BLaER1 (cell line): ENCODE measurements around the gene TRMT61A.

ENCODE experiments used
- H3K27ac ChIP-seq: shearing (Covaris generic); formaldehyde crosslinking; 2 replicates; pipeline ENCODE4 v1.8.1; 2022
- H3K27me3 ChIP-seq: shearing (Covaris generic); formaldehyde crosslinking; 2 replicates; pipeline ENCODE4 v1.8.1; 2022
- H3K36me3 ChIP-seq: shearing (Covaris generic); formaldehyde crosslinking; 2 replicates; pipeline ENCODE4 v1.8.1; 2022
- H3K4me1 ChIP-seq: shearing (Covaris generic); formaldehyde crosslinking; 2 replicates; pipeline ENCODE4 v1.8.1; 2022
- H3K4me2 ChIP-seq: shearing (Covaris generic); formaldehyde crosslinking; 2 replicates; pipeline ENCODE4 v1.8.1; 2022
- H3K4me3 ChIP-seq: shearing (Covaris generic); formaldehyde crosslinking; 2 replicates; pipeline ENCODE4 v1.8.1; 2022
- H3K9ac ChIP-seq: shearing (Covaris generic); formaldehyde crosslinking; 2 replicates; pipeline ENCODE4 v1.8.1; 2022
- H3K9me3 ChIP-seq: shearing (Covaris generic); formaldehyde crosslinking; 2 replicates; pipeline ENCODE4 v1.8.1; 2022
- H4K20me1 ChIP-seq: shearing (Covaris generic); formaldehyde crosslinking; 2 replicates; pipeline ENCODE4 v1.8.1; 2022
- Cebpa-rat ChIP-seq: shearing (Covaris generic); IDR thresholded peaks from 2 replicates; pipeline ENCODE4 v1.8.1; 2022

Gene TRMT61A

DNA sequence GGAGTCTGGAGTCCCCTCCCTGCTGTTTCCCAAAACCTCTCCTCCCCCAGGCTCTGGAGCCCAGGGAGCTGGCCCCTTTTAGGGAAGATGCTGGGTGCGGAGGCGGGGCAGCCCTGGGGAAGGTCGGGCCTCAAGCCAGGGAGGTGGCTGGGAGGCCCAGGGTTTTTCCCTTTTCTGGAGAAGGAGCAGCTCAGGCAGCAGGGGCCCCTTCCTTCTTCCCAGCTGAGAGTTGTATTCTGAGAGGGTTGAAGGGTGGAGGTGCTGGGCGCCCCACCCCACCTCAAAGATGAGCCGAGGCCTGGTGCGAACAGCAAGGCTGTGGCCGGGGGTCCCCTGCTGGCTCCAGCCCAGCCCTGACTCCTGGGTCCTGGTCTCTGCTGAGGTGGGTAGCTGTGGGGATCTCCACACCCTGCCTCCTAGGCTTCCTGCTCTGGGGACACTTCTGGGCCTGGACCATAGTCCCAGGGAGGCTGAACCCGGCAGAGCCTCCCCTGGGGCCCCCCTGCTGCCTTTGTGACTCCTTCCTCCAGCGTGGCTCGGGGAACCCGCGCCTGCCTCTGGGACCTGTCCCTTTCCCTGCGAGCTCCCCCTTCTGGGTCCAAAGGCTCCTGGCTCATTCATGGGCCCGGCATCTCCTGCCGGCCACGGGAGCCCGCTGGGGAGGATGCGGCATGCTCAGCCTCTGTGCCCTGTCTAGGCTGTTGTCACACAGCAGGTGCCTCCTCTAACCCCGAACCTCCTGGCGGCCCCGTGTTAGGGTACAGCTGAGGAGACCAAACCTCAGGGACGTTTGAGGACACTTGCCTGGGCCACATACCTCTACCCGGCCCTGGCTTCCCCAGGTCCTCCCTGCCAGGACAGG, 4.4 kb downstream of the TRMT61A start:
- H3K9ac ChIP-seq, result no peak overlapping the region
- H3K4me1 ChIP-seq, result peaks cover 35% of the 10 kb centered on the region
- H3K36me3 ChIP-seq, result peaks cover 74% of the 10 kb centered on the region
- H3K4me3 ChIP-seq, result no peak overlapping the region
- no peak for TF ChIP-seq Cebpa-rat
- H3K27ac ChIP-seq, result no peak overlapping the region
- no peaks in the 10 kb centered on the region for H3K9me3 ChIP-seq
- peaks cover 87% of the 10 kb centered on the region for H4K20me1 ChIP-seq
- H3K4me2 ChIP-seq, result no peak overlapping the region
- H3K27me3 ChIP-seq, result no peaks in the 10 kb centered on the region

GRCh38 chr14:103533999-103534575, 5.1 kb downstream of the TRMT61A start:
- peaks cover 74% of the 10 kb centered on the region for H3K36me3 ChIP-seq
- peaks cover 38% of the 10 kb centered on the region for H3K4me1 ChIP-seq
- H3K27ac ChIP-seq, result no peak overlapping the region
- H3K4me3 ChIP-seq, result no peak overlapping the region
- no peak overlapping the region for H3K9ac ChIP-seq
- no peak for TF ChIP-seq Cebpa-rat
- H3K27me3 ChIP-seq, result no peaks in the 10 kb centered on the region
- no peak overlapping the region for H3K4me2 ChIP-seq
- no peaks in the 10 kb centered on the region for H3K9me3 ChIP-seq
- peaks cover 87% of the 10 kb centered on the region for H4K20me1 ChIP-seq

DNA sequence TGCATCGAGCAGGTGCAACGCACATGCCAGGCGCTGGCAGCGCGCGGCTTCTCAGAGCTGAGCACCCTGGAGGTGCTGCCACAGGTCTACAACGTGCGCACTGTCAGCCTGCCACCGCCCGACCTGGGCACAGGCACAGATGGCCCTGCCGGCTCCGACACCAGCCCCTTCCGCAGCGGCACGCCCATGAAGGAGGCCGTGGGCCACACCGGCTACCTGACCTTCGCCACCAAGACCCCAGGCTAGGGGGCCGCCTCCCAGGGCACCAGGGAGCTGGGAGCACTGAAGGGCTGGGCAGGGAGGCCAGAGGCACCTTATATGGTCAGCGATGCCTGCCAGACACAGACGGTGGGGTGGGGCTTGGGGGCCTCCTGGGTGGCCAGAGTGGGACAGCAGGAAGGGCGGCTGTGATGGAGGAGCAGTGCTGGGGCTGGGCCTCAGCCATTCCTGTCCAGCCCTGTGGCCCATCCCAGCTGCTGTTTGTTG, 5.6 kb downstream of the TRMT61A start:
- Histone ChIP-seq H4K20me1 (peaks cover 83% of the 10 kb centered on the region), H3K27ac (no peak overlapping the region), H3K27me3 (no peaks in the 10 kb centered on the region), H3K4me2 (no peak overlapping the region), H3K4me3 (no peak overlapping the region), H3K9ac (no peak overlapping the region), H3K9me3 (no peaks in the 10 kb centered on the region), H3K4me1 (peaks cover 40% of the 10 kb centered on the region), H3K36me3 (peaks cover 74% of the 10 kb centered on the region)
- TF ChIP-seq Cebpa-rat, result no peak

DNA sequence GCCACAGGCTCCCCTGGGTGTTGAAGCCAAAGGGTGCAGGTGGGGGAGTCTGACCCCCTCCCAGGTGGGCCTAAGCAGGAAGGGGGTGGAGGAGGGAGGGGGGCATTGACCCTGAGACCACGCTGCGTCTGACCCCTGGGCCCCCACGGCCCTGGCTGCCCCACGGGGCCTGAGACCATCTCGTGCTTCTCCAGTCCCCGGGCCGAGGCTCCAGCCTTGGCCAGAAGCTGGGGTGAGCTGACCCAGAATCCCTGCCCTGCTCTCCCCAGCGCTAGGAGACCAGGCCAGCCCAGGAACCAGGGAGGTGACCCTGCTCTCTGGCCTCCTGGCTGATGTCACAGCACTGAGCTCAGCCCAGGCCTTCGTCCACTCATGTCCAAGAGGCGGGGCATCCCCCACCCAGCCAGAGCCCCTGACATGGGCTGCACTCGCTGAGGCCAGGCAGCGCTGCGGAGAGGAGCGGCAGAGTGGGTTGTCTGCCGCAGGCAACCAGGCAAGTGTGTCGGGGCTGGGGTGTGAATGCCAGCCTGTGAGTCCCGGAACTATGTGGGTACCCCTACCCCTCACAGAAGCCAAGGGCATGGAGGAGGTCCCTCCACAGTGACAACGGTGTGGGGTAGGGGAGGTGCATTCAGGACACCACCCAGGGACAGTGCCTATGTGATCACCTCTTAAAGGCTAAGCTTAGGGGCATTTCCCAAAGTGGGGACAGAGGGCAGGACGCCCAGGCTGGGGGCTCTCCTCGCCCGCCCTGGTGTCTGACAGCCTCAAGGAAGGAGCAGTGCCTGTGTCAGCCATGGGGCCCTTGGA, 6.3 kb downstream of the TRMT61A start:
- peaks cover 40% of the 10 kb centered on the region for H3K4me1 ChIP-seq

GRCh38 chr14:103535891-103536565, 7.0 kb downstream of the TRMT61A start:
- no peak for TF ChIP-seq Cebpa-rat
- Histone ChIP-seq H3K36me3 (peaks cover 62% of the 10 kb centered on the region), H3K9me3 (no peaks in the 10 kb centered on the region), H4K20me1 (peaks cover 69% of the 10 kb centered on the region), H3K27ac (no peak overlapping the region), H3K27me3 (no peaks in the 10 kb centered on the region), H3K9ac (no peak overlapping the region), H3K4me1 (peaks cover 40% of the 10 kb centered on the region), H3K4me3 (no peak overlapping the region), H3K4me2 (no peak overlapping the region)

More for the DNA sequence above, 6.3 kb downstream of the TRMT61A start:
- no peak overlapping the region for H3K27ac ChIP-seq
- H3K4me2 ChIP-seq, result no peak overlapping the region
- peaks cover 77% of the 10 kb centered on the region for H4K20me1 ChIP-seq
- no peaks in the 10 kb centered on the region for H3K27me3 ChIP-seq
- H3K9me3 ChIP-seq, result no peaks in the 10 kb centered on the region
- H3K36me3 ChIP-seq, result peaks cover 69% of the 10 kb centered on the region
- TF ChIP-seq Cebpa-rat, result no peak
- no peak overlapping the region for H3K9ac ChIP-seq
- no peak overlapping the region for H3K4me3 ChIP-seq

DNA sequence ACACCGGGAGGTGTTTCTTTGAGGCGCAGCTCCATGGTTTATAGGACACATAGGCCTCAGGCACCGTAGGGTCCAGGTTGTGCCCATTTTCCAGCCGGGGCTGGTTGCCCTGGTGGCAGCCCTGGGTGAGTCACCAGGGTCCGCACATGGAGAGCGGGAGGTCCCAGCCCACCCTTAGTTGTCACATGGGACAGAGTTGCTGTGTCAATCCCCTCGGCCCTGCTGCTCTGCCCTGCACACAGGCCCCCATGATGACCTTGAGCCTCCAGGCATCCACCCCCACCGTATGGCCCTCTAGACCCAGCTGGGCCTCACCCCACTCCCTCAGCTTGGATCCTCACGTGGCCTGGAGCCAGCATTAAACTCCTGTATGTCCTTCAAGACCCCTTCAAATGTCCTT, 7.7 kb downstream of the TRMT61A start:
- H4K20me1 ChIP-seq, result peaks cover 63% of the 10 kb centered on the region
- no peaks in the 10 kb centered on the region for H3K27me3 ChIP-seq
- TF ChIP-seq Cebpa-rat, result no peak
- no peak overlapping the region for H3K4me2 ChIP-seq
- peaks cover 55% of the 10 kb centered on the region for H3K36me3 ChIP-seq
- H3K4me3 ChIP-seq, result no peak overlapping the region
- H3K9ac ChIP-seq, result no peak overlapping the region
- H3K4me1 ChIP-seq, result peaks cover 40% of the 10 kb centered on the region
- no peak overlapping the region for H3K27ac ChIP-seq
- H3K9me3 ChIP-seq, result no peaks in the 10 kb centered on the region

DNA sequence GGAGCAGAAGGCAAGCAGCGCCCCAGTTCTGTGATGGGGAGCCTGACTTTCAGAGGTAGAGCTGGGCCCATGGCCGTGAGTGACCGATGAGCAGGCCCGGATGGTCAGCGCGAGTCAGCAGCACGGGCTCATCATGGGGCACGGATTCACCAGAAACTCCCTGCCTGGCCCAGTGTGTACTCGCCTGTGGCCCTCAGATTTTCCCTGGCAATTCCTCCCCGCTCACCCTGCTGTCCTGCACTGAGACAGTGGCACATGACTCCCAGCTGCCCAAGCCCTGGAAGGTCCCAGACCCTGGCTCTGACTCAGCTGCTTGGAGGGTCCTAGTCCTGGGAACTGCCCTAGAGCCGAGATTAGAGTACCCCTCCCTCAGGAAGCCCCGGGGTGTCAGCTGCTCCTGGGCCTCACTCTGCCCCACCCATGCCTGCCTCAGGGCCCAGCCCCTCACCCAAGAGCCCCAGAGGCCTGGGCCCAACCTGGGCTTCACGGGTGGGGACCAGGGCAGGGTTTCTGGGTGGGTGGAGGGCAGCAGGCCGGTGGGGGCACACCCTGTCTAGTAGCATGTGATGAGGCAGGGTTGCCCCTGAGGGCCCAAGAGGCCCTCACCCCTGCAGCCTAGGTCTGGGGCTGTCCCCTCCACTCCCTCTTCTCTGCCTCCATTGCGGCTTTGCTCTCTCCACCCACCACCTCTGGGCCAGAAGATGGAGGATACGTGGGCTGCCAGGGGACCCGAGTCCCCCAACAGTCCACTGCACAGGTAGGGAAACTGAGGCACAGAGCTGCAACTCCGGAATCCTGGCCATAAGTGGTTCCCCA, 8.4 kb downstream of the TRMT61A start:
- Histone ChIP-seq H3K36me3 (peaks cover 48% of the 10 kb centered on the region), H3K9me3 (no peaks in the 10 kb centered on the region), H3K4me2 (no peak overlapping the region), H4K20me1 (peaks cover 56% of the 10 kb centered on the region), H3K9ac (no peak overlapping the region), H3K27ac (no peak overlapping the region), H3K4me1 (peaks cover 45% of the 10 kb centered on the region), H3K27me3 (no peaks in the 10 kb centered on the region), H3K4me3 (no peak overlapping the region)
- TF ChIP-seq Cebpa-rat, result no peak

DNA sequence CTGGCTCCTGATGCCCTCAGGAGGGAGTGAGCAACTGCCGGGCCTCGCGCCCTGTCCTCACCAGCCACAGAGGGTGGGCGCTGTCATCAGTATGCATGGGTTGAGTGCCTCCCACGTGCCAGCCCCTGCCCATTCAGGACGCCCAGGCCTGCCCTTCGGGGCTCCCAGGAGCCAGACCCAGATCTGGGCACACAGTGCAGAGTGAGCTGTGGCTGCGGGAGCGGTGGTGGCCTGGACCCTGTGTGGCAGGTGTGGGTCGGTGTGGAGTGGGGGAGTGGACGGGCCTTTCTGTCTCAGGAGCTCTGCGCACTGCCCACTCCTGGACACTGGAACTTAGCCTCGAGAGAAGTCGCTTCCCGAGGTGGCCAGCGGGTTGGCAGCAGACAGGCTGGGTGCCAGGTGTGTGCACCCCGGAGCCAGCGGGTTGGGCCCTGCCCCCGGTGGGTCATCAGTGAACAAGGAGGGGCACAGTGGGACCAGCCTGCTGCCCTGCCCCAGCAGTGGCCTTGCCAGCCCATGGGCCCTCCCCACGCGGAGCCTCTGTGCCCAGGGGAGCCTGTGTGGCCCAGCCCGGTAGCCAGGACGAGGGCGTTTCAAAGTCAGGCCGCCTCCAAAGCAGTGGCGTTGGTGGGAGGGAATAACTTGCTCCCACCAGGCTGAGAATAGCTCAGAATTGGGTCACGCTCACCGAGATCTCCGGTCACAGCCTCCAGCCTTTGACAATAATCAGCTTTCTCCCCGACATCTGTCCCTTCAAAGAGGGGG, 9.5 kb downstream of the TRMT61A start:
- TF ChIP-seq Cebpa-rat, result no peak
- Histone ChIP-seq H3K27ac (peak overlapping the region; percentile 35; the same call in 1 of the 2 replicates), H3K4me3 (no peak overlapping the region), H4K20me1 (peaks cover 45% of the 10 kb centered on the region), H3K9me3 (no peaks in the 10 kb centered on the region), H3K27me3 (no peaks in the 10 kb centered on the region), H3K9ac (0 out of 2 replicates have a peak overlapping the region, but pooled peaks have one; percentile 24), H3K36me3 (peaks cover 37% of the 10 kb centered on the region), H3K4me1 (peaks cover 56% of the 10 kb centered on the region), H3K4me2 (peak overlapping the region; percentile 91)
